GM13977 (cell line): ENCODE measurements around the gene ING3.

ENCODE experiments used
- DNase-seq: peaks from one replicate; pipeline ENCODE4 v3.0.0; 2012; ENCODE audit warnings: low spot score
- CTCF ChIP-seq: IDR thresholded peaks from 2 replicates; pipeline ENCODE4 v1.5.1; 2012; ENCODE audit warnings: mild to moderate bottlenecking, control low read depth; ENCODE audit not compliant: insufficient read depth; ENCODE audit errors: extremely low read depth, missing control alignments
- in situ Hi-C: fragments of 300-500 bp; cut with MboI; formaldehyde crosslinking; loops from one replicate; pipeline ENCODE4 v1.12.0; 2022; ENCODE audit warnings: low sequenced_read_pairs, low pct_unique_long_range_greater_than_20kb, mixed read lengths, inconsistent platforms; ENCODE audit not compliant: unreplicated experiment

Gene ING3

GRCh38 chr7:120947980-120948379 lies 2.6 kb upstream of the ING3 start:
- no peak for TF ChIP-seq CTCF
- DNase-seq: no peak
- in situ Hi-C loops: no loop called here

GRCh38 chr7:120949393-120949911 lies 1.1 kb upstream of the ING3 start:
- DNase-seq: no peak
- TF ChIP-seq CTCF: no peak
- in situ Hi-C loops: no loop called here

GRCh38 chr7:120949998-120950538 lies 509 bp upstream of the ING3 start:
- no peak for DNase-seq
- in situ Hi-C loops: no loop called here
- no peak for TF ChIP-seq CTCF

- TF ChIP-seq CTCF: no peak
- in situ Hi-C loops: no loop called here
- DNase-seq: no peak
Measured at GRCh38 chr7:120951309-120951699, 727 bp downstream of the ING3 start.

- no peak for DNase-seq
- no peak for TF ChIP-seq CTCF
- in situ Hi-C loops: no loop called here
Measured at GRCh38 chr7:120951826-120952225, 1.2 kb downstream of the ING3 start.

- no peak for DNase-seq
- no peak for TF ChIP-seq CTCF
- in situ Hi-C loops: no loop called here
Measured at GRCh38 chr7:120955577-120956149, 5.1 kb downstream of the ING3 start.
